Sigmoid colon (tissue), 7 donors: ENCODE results near the gene CIITA. TPM values are rescaled to one million over a fixed set of nuclear protein-coding genes. Genes with fewer than 3 reads are reported as not detected.

ENCODE experiments used
- DNase-seq: peaks from one replicate; pipeline ENCODE4 v3.0.0-alpha.2; 2019
- H3K27ac ChIP-seq, 4 donors: fragments of 200-600 bp; sonication (generic); one replicate each; pipeline ENCODE4 v1.5.1; 2016 to 2019; ENCODE audit warnings: mild to moderate bottlenecking in 1 of 4
- H3K27me3 ChIP-seq, 3 donors: fragments of 200-600 bp; sonication (generic); one replicate each; pipeline ENCODE4 v1.5.1; 2019; ENCODE audit warnings: mild to moderate bottlenecking in 1 of 3
- H3K36me3 ChIP-seq, 4 donors: fragments of 200-600 bp; sonication (generic); one replicate each; pipeline ENCODE4 v1.5.1; 2016 to 2019
- H3K4me1 ChIP-seq, 4 donors: fragments of 200-600 bp; sonication (generic); one replicate each; pipeline ENCODE4 v1.5.1; 2017 to 2019
- H3K4me3 ChIP-seq, 4 donors: fragments of 200-600 bp; sonication (generic); one replicate each; pipeline ENCODE4 v1.5.1; 2017 to 2019; ENCODE audit warnings: mild to moderate bottlenecking in 2 of 4, moderate library complexity in 1 of 4
- H3K9me3 ChIP-seq, 4 donors: fragments of 200-600 bp in 3 of 4; sonication (generic) in 3 of 4; one replicate each; pipeline versions ENCODE4 v1.5.1 to v1.6.1; 2013 to 2019
- EP300 ChIP-seq, 4 donors: sonication (generic); formaldehyde crosslinking; IDR thresholded peaks; one replicate each; pipeline ENCODE4 v1.6.1; 2017; ENCODE audit warnings: antibody characterized with exemption in 4 of 4
- POLR2A ChIP-seq, 2 donors: fragments of 450-650 bp; IDR thresholded peaks; one replicate each; pipeline ENCODE4 v1.6.1; 2016; ENCODE audit warnings: antibody characterized with exemption in 2 of 2, mild to moderate bottlenecking in 2 of 2, moderate library complexity in 2 of 2
- POLR2AphosphoS5 ChIP-seq, 4 donors: sonication (generic); formaldehyde crosslinking; IDR thresholded peaks; one replicate each; pipeline ENCODE4 v1.6.1; 2017; ENCODE audit warnings: antibody characterized with exemption in 4 of 4
- WGBS, 2 donors: extraction: QIAGEN DNeasy Blood & Tissue Kit; methylation state at CpG; one replicate each; pipeline ENCODE4 v1.1.7; 2013; 5-methylcytosine and 5-hydroxymethylcytosine counted together
- intact Hi-C: fragments of 100-400 bp; cut with DNase I; formaldehyde crosslinking; loops from one replicate; pipeline ENCODE4 v1.15.1; 2023
- polyA plus RNA-seq, 3 donors: library from polyadenylated mRNA; stranded (reverse); fragments of 200-250 nt; gene quantifications; one replicate each; pipeline ENCODE4 v1.2.3, GENCODE V29; 2013
- total RNA-seq, 4 donors: library from RNA; depleted of rRNA; stranded (reverse); fragments of >200 nt; gene quantifications; one replicate each; pipeline ENCODE4 v1.1.0, GENCODE V29; 2016
- TF ChIP-seq, protein P1 (sequence below), 4 experiments: fragments of 450-650 bp in 3 of 4; fragments of 200-600 bp in 1 of 4; IDR thresholded peaks; one replicate each; pipeline ENCODE4 v1.5.1; 2016 to 2019; ENCODE audit warnings: antibody characterized with exemption in 4 of 4, mild to moderate bottlenecking in 3 of 4, moderate library complexity in 2 of 4
- donor health status: healthy with polysubstance abuse.
- donor health status: Bipolar disorder and iron deficiency.
- donor health status: healthy.

CIITA gene
- total and polyA plus RNA-seq, 7 donors = 1.2 to 53.9 (median 9.7) TPM

DNA sequence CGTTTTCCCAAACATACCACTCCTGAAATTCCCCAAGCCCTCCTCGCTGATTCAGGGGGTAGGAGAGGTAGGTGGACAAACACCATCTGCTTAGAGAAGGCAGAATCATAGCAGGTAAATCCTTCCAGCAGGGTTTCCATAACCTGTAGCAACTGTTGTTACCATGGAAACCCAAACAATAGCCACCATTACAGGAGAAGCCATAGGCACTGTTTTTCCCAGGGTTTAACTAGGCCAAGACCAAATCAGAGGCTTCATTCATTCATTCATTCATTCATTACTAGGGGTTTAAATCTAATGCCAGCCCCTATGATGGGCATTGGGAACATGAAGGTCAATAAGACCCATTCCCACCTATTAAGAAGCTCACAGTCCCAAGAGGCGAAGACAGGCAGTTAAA, 25.5 kb upstream of the CIITA start:
- H3K36me3 ChIP-seq = no peaks in the 10 kb centered on the region
- TF ChIP-seq, protein P1, sequence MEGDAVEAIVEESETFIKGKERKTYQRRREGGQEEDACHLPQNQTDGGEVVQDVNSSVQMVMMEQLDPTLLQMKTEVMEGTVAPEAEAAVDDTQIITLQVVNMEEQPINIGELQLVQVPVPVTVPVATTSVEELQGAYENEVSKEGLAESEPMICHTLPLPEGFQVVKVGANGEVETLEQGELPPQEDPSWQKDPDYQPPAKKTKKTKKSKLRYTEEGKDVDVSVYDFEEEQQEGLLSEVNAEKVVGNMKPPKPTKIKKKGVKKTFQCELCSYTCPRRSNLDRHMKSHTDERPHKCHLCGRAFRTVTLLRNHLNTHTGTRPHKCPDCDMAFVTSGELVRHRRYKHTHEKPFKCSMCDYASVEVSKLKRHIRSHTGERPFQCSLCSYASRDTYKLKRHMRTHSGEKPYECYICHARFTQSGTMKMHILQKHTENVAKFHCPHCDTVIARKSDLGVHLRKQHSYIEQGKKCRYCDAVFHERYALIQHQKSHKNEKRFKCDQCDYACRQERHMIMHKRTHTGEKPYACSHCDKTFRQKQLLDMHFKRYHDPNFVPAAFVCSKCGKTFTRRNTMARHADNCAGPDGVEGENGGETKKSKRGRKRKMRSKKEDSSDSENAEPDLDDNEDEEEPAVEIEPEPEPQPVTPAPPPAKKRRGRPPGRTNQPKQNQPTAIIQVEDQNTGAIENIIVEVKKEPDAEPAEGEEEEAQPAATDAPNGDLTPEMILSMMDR (IDR thresholded peaks at IDR 0.05) = no peak
- TF ChIP-seq EP300 (IDR thresholded peaks at IDR 0.05) (no peak), POLR2AphosphoS5 (IDR thresholded peaks at IDR 0.05) (no peak), POLR2A (IDR thresholded peaks at IDR 0.05) (no peak)
- WGBS, 2 donors = 91 to 92% methylated on average over 3 of the region's 3 CpGs
- H3K4me1 ChIP-seq = no peaks in the 10 kb centered on the region
- DNase-seq = no peak
- no peak overlapping the region for H3K27ac ChIP-seq
- no peak overlapping the region for H3K4me3 ChIP-seq
- intact Hi-C loops = no loop called here
- H3K9me3 ChIP-seq = no peaks in the 10 kb centered on the region
- H3K27me3 ChIP-seq = no peaks in the 10 kb centered on the region

DNA sequence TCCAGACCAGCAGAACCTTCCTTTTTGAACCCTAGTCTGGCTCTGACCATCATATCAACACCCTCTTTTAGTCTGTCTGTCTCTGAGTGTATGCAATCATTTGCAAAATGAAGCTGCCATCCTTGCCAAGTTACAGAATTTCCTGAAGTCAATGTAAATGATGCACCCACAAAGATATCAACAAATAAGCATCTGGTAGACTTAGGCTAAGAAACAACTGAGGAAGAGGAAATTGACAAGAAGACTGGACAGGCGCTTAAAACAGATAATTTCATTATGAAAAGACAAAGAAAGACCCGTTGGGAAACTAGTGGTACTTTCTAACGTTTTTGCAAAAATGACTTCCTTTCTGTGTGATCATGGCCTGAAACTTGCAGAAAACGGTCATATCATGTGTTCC, 24.7 kb upstream of the CIITA start:
- H3K27me3 ChIP-seq = no peaks in the 10 kb centered on the region
- 53 to 62% methylated on average over 4 of the region's 4 CpGs for WGBS, 2 donors
- TF ChIP-seq POLR2A (IDR thresholded peaks at IDR 0.05) = no peak
- TF ChIP-seq EP300 (IDR thresholded peaks at IDR 0.05) = no peak
- TF ChIP-seq POLR2AphosphoS5 (IDR thresholded peaks at IDR 0.05) = no peak
- TF ChIP-seq, protein P1 (IDR thresholded peaks at IDR 0.05) = no peak
- H3K36me3 ChIP-seq = no peaks in the 10 kb centered on the region
- no peaks in the 10 kb centered on the region for H3K9me3 ChIP-seq
- no peak for DNase-seq
- intact Hi-C loops = no loop called here
- H3K4me3 ChIP-seq = no peak overlapping the region
- no peak overlapping the region for H3K27ac ChIP-seq
- no peaks in the 10 kb centered on the region for H3K4me1 ChIP-seq

DNA sequence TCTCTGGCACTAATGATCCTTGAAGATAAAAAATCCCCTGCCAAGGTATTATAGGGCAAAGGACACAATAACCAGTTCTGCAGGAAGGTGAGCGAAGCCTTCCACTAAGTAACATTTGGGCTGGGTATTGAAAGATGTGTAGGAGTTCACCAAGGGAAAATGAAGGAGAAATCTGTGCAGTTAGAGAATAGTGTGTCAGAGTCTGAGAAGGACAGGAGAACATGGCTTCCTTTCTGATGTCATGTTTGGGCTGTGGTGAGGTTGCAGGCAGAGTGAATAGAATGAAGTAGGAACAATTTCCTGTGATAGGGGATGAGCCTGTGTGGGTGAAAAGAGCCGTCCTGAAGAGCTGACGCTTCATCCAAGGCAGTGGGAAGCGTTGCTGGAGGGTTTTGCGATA, 24.1 kb upstream of the CIITA start:
- WGBS, 2 donors = 81 to 89% methylated on average over 5 of the region's 5 CpGs
- Histone ChIP-seq H3K4me3 (no peak overlapping the region), H3K36me3 (no peaks in the 10 kb centered on the region), H3K4me1 (no peaks in the 10 kb centered on the region), H3K27ac (no peak overlapping the region), H3K27me3 (no peaks in the 10 kb centered on the region), H3K9me3 (no peaks in the 10 kb centered on the region)
- intact Hi-C loops = no loop called here
- peak; percentile 8 for DNase-seq
- TF ChIP-seq EP300 (IDR thresholded peaks at IDR 0.05) (no peak), POLR2A (IDR thresholded peaks at IDR 0.05) (no peak), POLR2AphosphoS5 (IDR thresholded peaks at IDR 0.05) (no peak)
- TF ChIP-seq, protein P1 (IDR thresholded peaks at IDR 0.05) = no peak

DNA sequence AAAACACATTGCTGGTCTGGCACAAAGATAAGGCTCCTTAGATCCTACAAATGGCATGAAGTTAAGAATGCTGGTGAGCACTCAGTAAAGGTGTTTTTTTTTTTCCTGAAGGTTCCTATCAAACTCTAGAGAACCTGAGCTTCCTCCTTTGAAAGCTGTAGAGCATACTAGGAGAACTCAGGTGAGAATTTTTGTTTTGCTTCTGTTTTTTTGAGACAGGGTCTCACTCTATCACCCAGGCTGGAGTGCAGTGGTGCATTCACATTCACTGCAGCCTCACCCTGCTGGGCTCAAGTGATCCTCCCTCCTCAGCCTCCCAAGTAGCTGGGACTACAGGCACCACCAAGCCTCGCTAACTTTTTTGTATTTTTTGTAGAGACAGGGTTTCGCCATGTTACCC, 21.0 kb upstream of the CIITA start:
- no peaks in the 10 kb centered on the region for H3K27me3 ChIP-seq
- TF ChIP-seq, protein P1 (IDR thresholded peaks at IDR 0.05) = no peak
- no peak for TF ChIP-seq POLR2A (IDR thresholded peaks at IDR 0.05)
- no peak for TF ChIP-seq EP300 (IDR thresholded peaks at IDR 0.05)
- no peak for TF ChIP-seq POLR2AphosphoS5 (IDR thresholded peaks at IDR 0.05)
- H3K4me3 ChIP-seq = no peak overlapping the region
- no peaks in the 10 kb centered on the region for H3K9me3 ChIP-seq
- H3K4me1 ChIP-seq = no peaks in the 10 kb centered on the region
- WGBS, 2 donors = 92 to 97% methylated on average over 2 of the region's 2 CpGs
- no peak overlapping the region for H3K27ac ChIP-seq
- no peaks in the 10 kb centered on the region for H3K36me3 ChIP-seq
- intact Hi-C loops = no loop called here
- DNase-seq = no peak

DNA sequence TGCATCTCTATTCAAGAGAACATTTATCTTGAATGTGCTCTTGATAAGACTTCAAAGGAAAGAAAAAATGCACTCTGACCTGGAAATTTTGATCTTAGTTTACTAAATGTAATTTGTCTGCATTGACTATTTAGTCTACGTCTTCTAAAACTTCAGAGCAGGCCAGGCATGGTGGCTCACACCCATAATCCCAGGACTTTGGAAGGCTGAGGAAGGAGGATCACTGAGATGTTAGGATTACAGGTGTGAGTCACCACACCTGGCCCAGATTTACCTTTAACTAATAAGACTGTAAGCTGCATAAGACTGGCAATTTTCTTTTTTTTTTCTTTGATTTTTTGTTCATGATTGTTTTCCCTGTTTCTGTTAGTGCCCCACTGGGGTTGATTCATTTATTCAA, 18.8 kb upstream of the CIITA start:
- Histone ChIP-seq H3K9me3 (no peaks in the 10 kb centered on the region), H3K27ac (no peak overlapping the region), H3K4me1 (no peaks in the 10 kb centered on the region), H3K4me3 (no peak overlapping the region), H3K36me3 (no peaks in the 10 kb centered on the region), H3K27me3 (no peaks in the 10 kb centered on the region)
- WGBS, 2 donors = 18 to 66% methylated on average over 1 of the region's 1 CpG
- DNase-seq = no peak
- TF ChIP-seq, protein P1 (IDR thresholded peaks at IDR 0.05) = no peak
- no peak for TF ChIP-seq POLR2AphosphoS5 (IDR thresholded peaks at IDR 0.05)
- TF ChIP-seq POLR2A (IDR thresholded peaks at IDR 0.05) = no peak
- TF ChIP-seq EP300 (IDR thresholded peaks at IDR 0.05) = no peak
- intact Hi-C loops = no loop called here
